Effector memory CD4-positive, alpha-beta T cell (primary cell): ENCODE measurements around the gene ZFAND2B.

ENCODE experiments used
- DNase-seq, 3 donors: peaks; one replicate each; pipeline ENCODE4 v3.0.0-alpha.2; 2020
- H3K27ac ChIP-seq: 2 replicates; pipeline ENCODE4 v1.7.0; 2013; ENCODE audit warnings: mild to moderate bottlenecking, low read length, moderate library complexity; ENCODE audit not compliant: insufficient read depth, poor library complexity, severe bottlenecking
- H3K27me3 ChIP-seq: replicated peaks from 2 replicates; pipeline ENCODE4 v1.7.0; 2013; ENCODE audit warnings: mild to moderate bottlenecking, low read length; ENCODE audit not compliant: insufficient read depth, control insufficient read depth, poor library complexity, severe bottlenecking
- H3K36me3 ChIP-seq: 2 replicates; pipeline ENCODE4 v1.7.0; 2013; ENCODE audit warnings: mild to moderate bottlenecking, low read length, moderate library complexity; ENCODE audit not compliant: control insufficient read depth, insufficient read depth
- H3K4me1 ChIP-seq: 2 replicates; pipeline ENCODE4 v1.7.0; 2013; ENCODE audit warnings: low read length, mild to moderate bottlenecking; ENCODE audit not compliant: control insufficient read depth, insufficient read depth, poor library complexity, severe bottlenecking
- H3K4me3 ChIP-seq: 2 replicates; pipeline ENCODE4 v1.7.0; 2013; ENCODE audit warnings: low read length, low read depth, mild to moderate bottlenecking; ENCODE audit not compliant: insufficient read depth, poor library complexity, severe bottlenecking
- H3K9me3 ChIP-seq: 2 replicates; pipeline ENCODE4 v1.7.0; 2013; ENCODE audit warnings: mild to moderate bottlenecking, low read length, moderate library complexity; ENCODE audit not compliant: control insufficient read depth
- total RNA-seq, 3 donors: gene quantifications; one replicate each; lab custom pipeline; 2026; lab: John Stamatoyannopoulos, UW

The ZFAND2B gene, protein sequence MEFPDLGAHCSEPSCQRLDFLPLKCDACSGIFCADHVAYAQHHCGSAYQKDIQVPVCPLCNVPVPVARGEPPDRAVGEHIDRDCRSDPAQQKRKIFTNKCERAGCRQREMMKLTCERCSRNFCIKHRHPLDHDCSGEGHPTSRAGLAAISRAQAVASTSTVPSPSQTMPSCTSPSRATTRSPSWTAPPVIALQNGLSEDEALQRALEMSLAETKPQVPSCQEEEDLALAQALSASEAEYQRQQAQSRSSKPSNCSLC
- total RNA-seq = 37.3 to 56.9 (median 45.9) reads per million in 3 donors

DNA sequence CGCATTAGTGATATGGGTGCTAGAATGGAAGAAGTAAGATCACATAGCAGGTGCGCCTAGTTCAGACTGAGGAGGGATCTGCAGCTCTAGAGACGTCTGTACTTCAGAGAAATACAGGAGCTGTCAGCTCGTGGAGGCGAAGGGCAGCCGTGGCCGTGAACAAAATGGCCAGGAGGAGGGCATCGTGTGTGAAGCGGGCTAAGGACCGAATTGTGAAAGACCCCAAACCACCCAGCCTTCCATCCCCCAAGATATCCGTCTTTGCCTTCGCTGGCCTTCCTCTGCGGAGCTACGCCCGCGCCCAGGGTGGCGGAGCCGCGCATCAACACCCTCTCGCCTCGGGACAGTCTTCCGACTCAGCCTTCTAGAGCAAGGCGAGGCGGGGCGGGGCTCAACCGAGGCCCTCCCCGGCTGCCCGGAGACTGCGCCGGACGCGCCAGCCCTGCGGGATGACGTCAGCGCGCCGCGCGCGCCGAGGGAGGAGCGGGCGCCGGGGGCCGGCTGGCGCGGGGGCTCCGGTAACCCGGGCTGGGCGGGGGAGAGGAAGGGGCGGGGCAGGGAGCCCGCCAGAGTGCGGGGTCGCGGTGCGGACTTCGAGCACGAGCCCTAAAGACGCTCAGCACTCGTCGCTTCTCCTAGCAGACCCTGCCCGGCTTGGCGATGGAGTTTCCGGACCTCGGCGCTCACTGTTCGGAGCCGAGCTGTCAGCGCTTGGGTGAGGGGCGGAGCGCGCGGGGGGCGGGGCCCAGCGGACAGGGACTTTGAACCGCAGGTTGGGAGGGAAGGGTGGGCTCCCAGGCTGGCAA is at the start of gene ZFAND2B:
ZFAND2B (plus strand) TSS at position 455 of the 806 bp plus-strand sequence; CDS start at position 661, 206 bp downstream.
- peak within 1 kb of the TSS; percentile 92 for H3K27ac ChIP-seq

DNA sequence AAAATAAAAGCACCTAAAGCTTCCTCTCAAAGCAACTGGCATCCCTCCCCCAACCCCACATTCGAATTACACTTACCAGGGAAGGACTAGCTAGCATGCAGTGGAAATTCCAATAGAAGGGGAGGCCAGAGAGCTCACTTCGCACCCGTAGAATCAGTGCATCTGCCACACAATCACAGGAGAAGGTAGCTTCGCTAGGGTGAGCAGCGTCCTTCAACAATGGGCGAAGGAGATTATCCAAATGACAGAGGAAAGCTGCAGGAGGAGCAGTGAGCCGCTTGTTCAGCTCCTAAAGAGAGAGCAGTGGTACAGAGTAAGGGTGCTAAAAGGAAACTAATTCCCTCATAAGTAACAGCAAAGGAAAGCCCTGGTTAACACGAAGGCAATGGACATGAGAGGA is 49.2 kb upstream of the ZFAND2B start:
- no peak overlapping the region for H3K4me3 ChIP-seq
- no peak overlapping the region for H3K27ac ChIP-seq
- DNase-seq = no peak
- peaks cover 16% of the 10 kb centered on the region for H3K36me3 ChIP-seq
- H3K27me3 ChIP-seq = no peaks in the 10 kb centered on the region
- no peaks in the 10 kb centered on the region for H3K9me3 ChIP-seq
- H3K4me1 ChIP-seq = peaks cover 11% of the 10 kb centered on the region

More for the DNA sequence above, at the start of gene ZFAND2B:
- Histone ChIP-seq H3K4me1 (peaks cover 10% of the 10 kb centered on the region), H3K27me3 (no peaks in the 10 kb centered on the region), H3K36me3 (no peaks in the 10 kb centered on the region), H3K4me3 (peak within 1 kb of the TSS; percentile 68), H3K9me3 (no peaks in the 10 kb centered on the region)
- DNase-seq = peak; percentile 90 to 93 (median 91)

DNA sequence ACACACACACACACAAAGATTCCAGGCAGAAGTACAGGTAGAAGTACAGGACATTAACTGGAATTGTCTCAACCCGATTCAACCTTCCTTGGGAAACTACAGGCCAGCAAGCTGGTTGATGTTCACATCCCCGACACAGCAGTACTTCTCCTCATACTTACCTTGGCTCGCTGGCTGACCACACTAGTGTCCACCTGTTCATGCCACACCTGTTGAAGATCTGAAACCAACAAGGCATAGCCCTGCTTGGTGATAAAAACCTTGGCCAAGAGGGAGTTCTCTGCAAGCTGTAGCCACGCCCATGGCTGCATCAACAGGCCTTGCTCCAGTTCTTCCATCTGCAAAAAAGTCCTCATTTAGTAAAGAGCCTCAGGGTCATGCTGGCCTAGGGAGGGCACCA is 48.6 kb upstream of the ZFAND2B start:
- H3K27me3 ChIP-seq = no peaks in the 10 kb centered on the region
- H3K36me3 ChIP-seq = peaks cover 16% of the 10 kb centered on the region
- peaks cover 11% of the 10 kb centered on the region for H3K4me1 ChIP-seq
- no peak overlapping the region for H3K27ac ChIP-seq
- H3K9me3 ChIP-seq = no peaks in the 10 kb centered on the region
- no peak overlapping the region for H3K4me3 ChIP-seq
- DNase-seq = no peak

DNA sequence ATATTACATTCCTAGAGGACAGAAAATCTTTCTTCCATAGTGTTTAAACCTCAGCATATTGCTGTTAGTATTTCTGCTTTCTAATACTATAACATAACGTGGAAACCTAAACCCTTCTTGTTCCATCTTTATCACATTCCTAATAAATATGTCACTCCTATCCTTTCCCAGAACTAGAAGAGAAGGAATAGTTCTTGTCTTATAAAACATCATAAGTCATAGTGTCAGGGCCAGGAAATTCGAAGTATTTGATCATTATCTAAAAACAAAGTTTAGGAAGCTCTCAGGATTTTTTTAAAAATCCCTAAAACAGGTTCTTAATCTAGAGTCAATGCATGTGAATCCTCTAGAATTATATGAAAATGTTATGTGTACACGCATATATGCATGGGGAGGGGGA is 48.0 kb upstream of the ZFAND2B start:
- Histone ChIP-seq H3K36me3 (peaks cover 12% of the 10 kb centered on the region), H3K9me3 (no peaks in the 10 kb centered on the region), H3K4me1 (peaks cover 11% of the 10 kb centered on the region), H3K4me3 (no peak overlapping the region), H3K27ac (no peak overlapping the region), H3K27me3 (no peaks in the 10 kb centered on the region)
- DNase-seq = no peak

DNA sequence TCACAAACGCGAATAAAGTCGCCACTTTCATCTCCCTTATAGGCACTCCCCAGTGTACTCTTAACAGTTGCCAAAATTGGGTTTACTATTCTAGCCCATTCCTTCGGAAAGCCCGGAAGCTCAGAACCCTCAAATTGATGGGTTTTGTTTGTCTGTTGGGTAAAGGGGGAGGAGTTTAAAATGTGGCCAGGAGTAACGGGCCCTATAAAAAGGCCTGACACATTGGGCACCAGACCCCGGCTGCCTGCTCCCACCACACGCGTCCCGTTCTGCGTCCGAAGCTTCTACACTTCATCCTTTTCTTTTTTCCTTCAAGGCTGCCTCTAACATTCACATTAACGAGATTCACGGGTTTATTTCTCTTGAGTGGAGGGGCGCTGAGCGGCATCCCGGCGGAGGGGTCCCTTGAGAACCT is 46.8 kb upstream of the ZFAND2B start:
- H3K4me1 ChIP-seq = peaks cover 11% of the 10 kb centered on the region
- no peaks in the 10 kb centered on the region for H3K27me3 ChIP-seq
- no peak for DNase-seq
- peak overlapping the region; percentile 68 for H3K4me3 ChIP-seq
- peak overlapping the region; percentile 72 for H3K27ac ChIP-seq
- H3K9me3 ChIP-seq = no peaks in the 10 kb centered on the region
- H3K36me3 ChIP-seq = peaks cover 8% of the 10 kb centered on the region

DNA sequence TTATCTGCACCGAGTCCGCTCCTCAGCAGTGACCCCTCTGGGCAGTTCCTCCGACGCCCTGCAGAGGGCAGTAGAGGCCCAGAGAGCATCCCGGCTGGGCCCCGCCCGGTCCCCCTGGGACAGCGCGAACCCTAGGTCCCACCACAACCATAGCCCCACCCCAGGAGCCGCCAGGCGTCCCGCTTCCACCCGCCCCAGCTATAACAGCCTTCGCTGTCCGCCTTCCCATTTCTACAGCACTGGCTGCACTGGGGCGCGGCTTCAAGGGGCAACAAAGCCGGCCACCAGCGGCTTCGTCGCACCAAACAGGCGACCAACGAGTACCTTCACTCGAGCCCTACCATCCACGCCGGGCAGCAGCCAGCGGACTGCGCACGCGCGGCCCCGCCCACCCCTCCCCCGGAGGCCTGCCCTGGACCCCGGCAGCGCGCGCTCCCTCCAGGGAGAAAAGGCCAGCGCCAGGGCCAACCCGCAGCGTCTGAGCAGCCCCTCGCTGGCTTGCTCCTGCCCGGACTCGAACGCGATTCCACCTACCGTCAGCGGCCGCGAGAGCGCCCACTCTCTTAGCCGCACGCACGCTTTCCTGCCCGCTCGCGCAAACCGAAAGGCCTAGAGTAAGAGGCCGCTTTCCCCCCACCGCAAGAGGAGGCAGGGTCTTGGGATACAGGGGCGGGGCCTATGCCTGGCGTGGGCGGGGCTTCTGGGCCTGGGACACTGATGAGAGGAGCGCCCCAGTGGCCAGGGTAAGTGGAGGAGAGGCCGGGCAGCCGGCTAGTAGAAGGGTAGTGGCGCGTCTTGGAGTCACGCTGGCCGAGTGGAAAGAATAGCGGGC is 46.2 kb upstream of the ZFAND2B start, which contains the start of gene NHEJ1:
NHEJ1 (minus strand) TSS at position 630 of the 832 bp plus-strand sequence. CDS start 2,453 bp downstream, outside the sequence.
- H3K36me3 ChIP-seq = peaks cover 8% of the 10 kb centered on the region
- peaks cover 11% of the 10 kb centered on the region for H3K4me1 ChIP-seq
- H3K4me3 ChIP-seq = peak within 1 kb of the TSS; percentile 68
- H3K27ac ChIP-seq = peak within 1 kb of the TSS; percentile 72
- H3K27me3 ChIP-seq = no peaks in the 10 kb centered on the region
- no peaks in the 10 kb centered on the region for H3K9me3 ChIP-seq
- peak; percentile 88 to 89 (median 89) for DNase-seq

DNA sequence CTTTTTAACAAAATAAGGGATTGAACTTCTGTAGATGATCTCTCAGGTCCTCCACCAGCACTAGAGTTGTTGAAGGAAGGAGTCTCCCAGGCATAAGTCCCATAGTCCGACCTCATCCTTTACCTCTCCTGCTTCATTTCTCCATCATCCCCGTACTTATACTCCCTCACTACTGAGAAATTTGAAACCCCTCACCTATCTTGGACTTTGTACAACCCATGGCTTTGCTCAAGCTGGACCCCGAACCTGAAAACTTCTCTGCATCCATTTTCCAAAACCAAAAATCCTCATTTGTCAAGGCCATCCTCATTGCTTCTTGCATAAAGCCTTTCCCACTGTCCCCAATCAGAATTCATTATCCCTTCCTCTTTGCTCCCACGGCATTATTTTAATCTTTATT is 45.5 kb upstream of the ZFAND2B start:
- H3K36me3 ChIP-seq = peaks cover 8% of the 10 kb centered on the region
- peak overlapping the region; percentile 72 for H3K27ac ChIP-seq
- H3K4me1 ChIP-seq = peaks cover 11% of the 10 kb centered on the region
- H3K4me3 ChIP-seq = peak overlapping the region; percentile 68
- H3K27me3 ChIP-seq = no peaks in the 10 kb centered on the region
- no peak for DNase-seq
- H3K9me3 ChIP-seq = no peaks in the 10 kb centered on the region

DNA sequence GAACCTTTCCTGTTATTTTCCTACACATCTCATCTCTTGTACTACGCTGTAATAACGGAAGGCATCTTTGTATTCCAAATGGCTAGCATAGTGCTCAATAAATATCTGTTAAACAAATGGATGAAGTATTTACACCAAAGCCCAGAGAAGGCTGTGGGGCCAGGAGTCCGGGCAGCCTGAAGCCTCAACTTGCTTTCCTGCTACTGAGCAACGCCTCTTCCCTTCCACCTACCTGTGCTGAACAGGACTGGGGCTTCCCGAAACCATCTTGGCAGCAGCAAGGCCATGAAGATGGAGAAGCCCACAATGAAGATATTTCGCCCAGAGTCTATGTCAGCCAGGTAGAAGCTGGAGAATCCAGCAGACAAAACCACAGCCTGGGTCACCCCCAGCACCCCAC is 43.4 kb upstream of the ZFAND2B start:
- peaks cover 11% of the 10 kb centered on the region for H3K4me1 ChIP-seq
- no peaks in the 10 kb centered on the region for H3K36me3 ChIP-seq
- no peaks in the 10 kb centered on the region for H3K27me3 ChIP-seq
- H3K4me3 ChIP-seq = no peak overlapping the region
- no peak for DNase-seq
- H3K9me3 ChIP-seq = no peaks in the 10 kb centered on the region
- H3K27ac ChIP-seq = no peak overlapping the region

DNA sequence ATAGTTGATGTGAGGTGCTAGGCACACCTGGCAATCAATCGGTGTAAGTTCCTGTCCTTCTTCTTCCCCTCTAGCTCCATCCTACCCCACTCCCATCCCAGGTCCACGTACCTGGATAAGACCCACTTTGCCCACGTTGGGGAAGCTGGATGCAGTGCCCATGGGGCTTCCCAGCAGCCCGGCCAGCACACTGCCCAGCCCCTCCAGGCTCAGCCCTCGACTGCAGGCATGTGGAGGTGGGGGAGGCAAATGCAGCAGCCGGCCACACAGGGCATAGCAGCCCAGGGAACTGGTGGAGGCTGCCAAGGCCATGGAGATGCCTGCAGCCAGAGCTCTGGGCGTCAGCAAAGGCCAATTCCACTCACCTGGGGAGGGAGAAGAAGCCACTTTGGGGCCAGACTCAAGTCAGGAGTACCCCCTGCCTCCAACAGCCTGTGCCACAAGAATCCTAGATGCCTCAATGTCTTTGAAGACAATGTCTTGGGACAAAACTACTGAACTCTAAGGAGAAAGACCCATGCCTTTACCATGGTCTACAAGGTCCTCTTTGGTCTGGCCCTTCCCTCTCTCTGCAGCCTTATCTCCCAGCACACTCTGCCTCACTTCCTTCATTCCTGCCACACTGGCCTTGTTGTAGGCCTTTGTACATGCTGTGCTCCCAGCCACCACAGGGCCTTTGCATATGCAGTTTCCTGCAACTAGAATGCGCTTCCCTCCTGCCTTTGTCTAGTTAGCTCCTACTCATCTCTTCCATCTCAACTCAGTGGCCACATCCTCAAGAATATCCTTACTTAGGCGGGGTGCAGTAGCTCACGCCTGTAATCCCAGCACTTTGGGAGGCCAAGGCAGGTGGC is 41.3 kb upstream of the ZFAND2B start:
- Histone ChIP-seq H3K4me3 (no peak overlapping the region), H3K9me3 (no peaks in the 10 kb centered on the region), H3K27me3 (no peaks in the 10 kb centered on the region), H3K27ac (no peak overlapping the region), H3K4me1 (peaks cover 6% of the 10 kb centered on the region), H3K36me3 (no peaks in the 10 kb centered on the region)
- DNase-seq = no peak
